ENCODE data around the gene ERC1.
A peak's percentile ranks its signal among the peaks of the same experiment; 100 is the strongest.

ERC1 gene

GRCh38 chr12:1300460-1300859 lies 309.4 kb downstream of the ERC1 start (continued):
- no peak for TF ChIP-seq ZNF549 (tag by site-specific recombination; IDR thresholded peaks at IDR 0.05)
- TF ChIP-seq ZSCAN5A (tag by site-specific recombination; IDR thresholded peaks at IDR 0.05): no peak
- no peak for TF ChIP-seq ZNF629 (tag by site-specific recombination; IDR thresholded peaks at IDR 0.05)
- no peak for TF ChIP-seq ZNF10 (tag by site-specific recombination; IDR thresholded peaks at IDR 0.05)
- TF ChIP-seq ZNF639 (tag by site-specific recombination; IDR thresholded peaks at IDR 0.05): no peak
- no peak for TF ChIP-seq ZSCAN16 (tag by site-specific recombination; IDR thresholded peaks at IDR 0.05)
- TF ChIP-seq ZNF843 (tag by site-specific recombination; IDR thresholded peaks at IDR 0.05): no peak

- no peaks in the 10 kb centered on the region for H3K9me3 ChIP-seq (ENCODE audit: control insufficient read depth, insufficient read depth, low read depth, low read length)
- POLR2A ChIA-PET: no interaction called here
- H3K36me3 ChIP-seq (ENCODE audit: control insufficient read depth in 2 of 2, insufficient read depth in 1 of 2, low read length in 2 of 2): no peaks in the 10 kb centered on the region; a peak in 1 of 3 replicates
- no peak overlapping the region for H3K27ac ChIP-seq (ENCODE audit: extremely low read depth, low read depth, low read length)
- H3K4me3 ChIP-seq (ENCODE audit: low read depth, low read length): no peak overlapping the region
- TF ChIP-seq SCRT2 (tag by site-specific recombination; IDR thresholded peaks at IDR 0.05) (peak; percentile 45; the same call in 1 of the 2 replicates), ZNF629 (tag by site-specific recombination; IDR thresholded peaks at IDR 0.05) (peak; percentile 34; the same call in 1 of the 2 replicates), ATF2 (tag by site-specific recombination; IDR thresholded peaks at IDR 0.05; ENCODE audit: low read depth) (peak; percentile 31; the same call in 1 of the 2 replicates), ZBTB8A (tag by site-specific recombination; IDR thresholded peaks at IDR 0.05) (no peak)
- peaks cover 3% of the 10 kb centered on the region; the same call in 1 of the 2 replicates for H3K4me1 ChIP-seq (ENCODE audit: control insufficient read depth, insufficient read depth, low read length)
- CTCF ChIA-PET: interaction anchor here (0.6 to 0.7 kb wide), 3 partner anchors 16 to 186 kb away, joined by 3 read pairs; no protein-coding TSS in a partner anchor
These were observed 311.3 kb downstream of the ERC1 start for GRCh38 chr12:1302201-1302870.

- no peaks in the 10 kb centered on the region for H3K9me3 ChIP-seq (ENCODE audit: control insufficient read depth, insufficient read depth, low read depth, low read length)
- CTCF ChIA-PET: interaction anchor here (0.7 kb wide), 1 partner anchor 864 kb away, joined by 3 read pairs; no protein-coding TSS in a partner anchor
- no peak overlapping the region for H3K27ac ChIP-seq (ENCODE audit: extremely low read depth, low read depth, low read length)
- H3K4me3 ChIP-seq (ENCODE audit: low read depth, low read length): no peak overlapping the region
- POLR2A ChIA-PET: interaction anchor here (1.0 kb wide), 1 partner anchor 13 kb away, joined by 3 read pairs; no protein-coding TSS in a partner anchor
- no peaks in the 10 kb centered on the region for H3K36me3 ChIP-seq (ENCODE audit: control insufficient read depth in 2 of 2, insufficient read depth in 1 of 2, low read length in 2 of 2)
- peaks cover 3% of the 10 kb centered on the region; the same call in 1 of the 2 replicates for H3K4me1 ChIP-seq (ENCODE audit: control insufficient read depth, insufficient read depth, low read length)
- no peak for TF ChIP-seq ZFP3 (tag by site-specific recombination; IDR thresholded peaks at IDR 0.05; ENCODE audit: low read depth)
- no peak for TF ChIP-seq PRDM10 (tag by site-specific recombination; IDR thresholded peaks at IDR 0.05)
- TF ChIP-seq YY2 (tag by site-specific recombination; IDR thresholded peaks at IDR 0.05): no peak
- no peak for TF ChIP-seq WT1 (tag by site-specific recombination; IDR thresholded peaks at IDR 0.05)
- no peak for TF ChIP-seq KLF17 (tag by site-specific recombination; IDR thresholded peaks at IDR 0.05)
- TF ChIP-seq ZNF510 (tag by site-specific recombination; IDR thresholded peaks at IDR 0.05; ENCODE audit: insufficient replicate concordance): no peak
- TF ChIP-seq MZF1 (tag by site-specific recombination; IDR thresholded peaks at IDR 0.05; ENCODE audit: borderline replicate concordance): no peak
- TF ChIP-seq KLF10 (tag by site-specific recombination; IDR thresholded peaks at IDR 0.05): no peak
- TF ChIP-seq ZNF639 (tag by site-specific recombination; IDR thresholded peaks at IDR 0.05): no peak
- TF ChIP-seq ZNF132 (tag by site-specific recombination; IDR thresholded peaks at IDR 0.05; ENCODE audit: borderline replicate concordance): no peak
- no peak for TF ChIP-seq ZNF266 (tag by site-specific recombination; IDR thresholded peaks at IDR 0.05; ENCODE audit: low read depth)
- no peak for TF ChIP-seq ZNF184 (tag by site-specific recombination; IDR thresholded peaks at IDR 0.05)
- no peak for TF ChIP-seq ZIC2 (tag by site-specific recombination; IDR thresholded peaks at IDR 0.05)
These were observed 314.0 kb downstream of the ERC1 start for GRCh38 chr12:1305063-1305434.
